Ovary (tissue), 9 donors: ENCODE measurements around the gene NBEA. TPM values are rescaled to one million over a fixed set of nuclear protein-coding genes. Genes with fewer than 3 reads are reported as not detected.

Experiments used
- DNase-seq, 5 donors: peaks; one replicate each; pipeline ENCODE4 v3.0.0-alpha.2; 2019 to 2020
- H3K27ac ChIP-seq, 2 donors: fragments of 200-600 bp; one replicate each; pipeline versions ENCODE4 v1.5.1 to v1.8.0; 2019 to 2022
- H3K27me3 ChIP-seq: fragments of 200-600 bp; one replicate; pipeline ENCODE4 v1.8.0; 2022
- H3K36me3 ChIP-seq: fragments of 200-600 bp; sonication (generic); one replicate; pipeline ENCODE4 v1.5.1; 2019
- H3K4me1 ChIP-seq: one replicate; pipeline ENCODE4 v1.8.1; 2013; ENCODE audit warnings: mild to moderate bottlenecking, moderate library complexity; ENCODE audit not compliant: insufficient read depth
- H3K4me3 ChIP-seq: fragments of 200-600 bp; sonication (generic); one replicate; pipeline ENCODE4 v1.5.1; 2017
- H3K9me3 ChIP-seq, 2 donors: fragments of 200-600 bp in 1 of 2; sonication (generic) in 1 of 2; one replicate each; pipeline versions ENCODE4 v1.5.1 to v1.8.1; 2013 to 2019; ENCODE audit warnings: mild to moderate bottlenecking in 1 of 2, moderate library complexity in 1 of 2
- EP300 ChIP-seq: sonication (generic); formaldehyde crosslinking; IDR thresholded peaks from one replicate; pipeline ENCODE4 v1.6.1; 2017; ENCODE audit warnings: antibody characterized with exemption
- POLR2A ChIP-seq: fragments of 450-650 bp; IDR thresholded peaks from one replicate; pipeline ENCODE4 v1.6.1; 2017; ENCODE audit warnings: antibody characterized with exemption, mild to moderate bottlenecking, moderate library complexity
- WGBS, 3 donors: extraction: QIAGEN DNeasy Blood & Tissue Kit in 1 of 3; methylation state at CpG; one replicate each; pipeline versions ENCODE4 v1.1.5 to v1.1.7; 2013 to 2017; 5-methylcytosine and 5-hydroxymethylcytosine counted together
- intact Hi-C, 4 donors: fragments of 100-400 bp; cut with DNase I; formaldehyde crosslinking; loops; one replicate each; pipeline versions ENCODE4 v1.11.0 to v1.15.1; 2022 to 2023
- polyA plus RNA-seq, 2 donors: library from polyadenylated mRNA; stranded (reverse); fragments of 200-250 nt in 1 of 2; fragments of 350-450 nt in 1 of 2; fragmentation: Illumina TruSeq in 1 of 2; extraction: RNeasy Lipid Tissue Mini Kit (QIAGEN cat#74804) in 1 of 2; gene quantifications; one replicate each; pipeline ENCODE4 v1.2.3, GENCODE V29; 2013 to 2014
- total RNA-seq, 7 donors: library from RNA; depleted of rRNA in 2 of 7; stranded (reverse); fragments of >200 nt in 2 of 7; fragmentation: NEBNext Ultra II Directional in 3 of 7; extraction: Animal tissue kit (Norgen Biotek cat#: 25700) in 3 of 7; gene quantifications; one replicate each; pipeline versions ENCODE4 v1.1.0 to v1.2.4, GENCODE V29; 2016 to 2023
- TF ChIP-seq, protein P1 (sequence below), 3 donors: fragments of 450-650 bp in 2 of 3; fragments of 200-600 bp in 1 of 3; IDR thresholded peaks; one replicate each; pipeline versions ENCODE4 v1.5.1 to v1.8.0; 2016 to 2022; ENCODE audit warnings: antibody characterized with exemption in 3 of 3, mild to moderate bottlenecking in 1 of 3
- donor health status: DM: no; HTN: no; CAD: no; lungs with moderate emphysema.
- donor health status: DM: no; HTN: no; CAD: no.
- donor health status: Bipolar disorder and iron deficiency.
- donor health status: DM: yes; HTN: yes; CAD: no.
- donor health status: DM: no; HTN: no; CAD: no.
- donor health status: DM: yes; HTN: yes; CAD: no.

The NBEA gene
- total and polyA plus RNA-seq, 9 donors = 5.8 to 18.9 (median 16.0) TPM

DNA sequence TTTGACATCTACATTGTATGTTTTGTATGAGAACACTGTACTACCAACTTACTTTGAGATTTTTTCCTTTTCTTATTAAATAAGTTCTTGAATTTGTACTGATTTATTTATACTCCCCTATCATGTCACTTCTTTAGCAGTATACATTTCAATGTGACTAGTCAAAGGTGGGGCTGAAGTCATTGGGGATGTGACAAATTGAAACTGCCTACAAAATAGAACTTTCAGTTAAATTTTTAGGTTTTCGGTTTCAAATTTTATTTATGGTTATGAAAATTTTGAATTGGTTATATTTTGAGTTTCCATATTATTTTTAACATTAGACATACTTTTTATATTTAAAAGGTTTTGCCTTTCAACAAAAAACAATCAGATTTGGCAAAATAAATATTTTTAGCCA, 221.6 kb downstream of the NBEA start:
- intact Hi-C loops = no loop called here
- 92 to 100% (median 98%) methylated on average over 1 of the region's 1 CpG for WGBS, 3 donors

DNA sequence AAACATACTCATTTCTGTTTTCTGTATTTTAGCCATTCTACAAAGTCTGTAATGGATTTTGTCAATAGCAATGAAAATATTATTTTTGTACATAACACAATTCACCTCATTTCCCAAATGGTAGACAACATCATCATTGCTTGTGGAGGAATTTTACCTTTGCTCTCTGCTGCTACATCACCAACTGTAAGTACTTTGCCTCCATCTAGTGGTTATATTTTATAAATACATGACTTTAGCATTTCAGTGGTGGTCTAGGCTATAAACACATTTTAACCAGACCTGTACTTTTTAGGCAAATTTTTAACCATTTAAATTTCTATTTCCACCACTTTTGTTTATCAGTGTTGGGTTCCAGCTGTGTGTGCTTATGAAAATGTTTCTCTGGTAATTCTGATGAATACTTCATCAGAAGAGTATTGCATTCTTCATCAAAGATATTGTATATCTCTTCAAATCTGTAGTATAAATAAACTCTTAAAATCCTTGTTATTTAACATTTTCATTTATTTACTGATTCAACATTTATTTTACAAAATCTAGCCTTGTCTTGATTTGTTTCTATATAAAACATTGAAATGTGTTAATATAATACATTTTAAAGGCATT, 222.4 kb downstream of the NBEA start:
- H3K27me3 ChIP-seq = peaks cover 5% of the 10 kb centered on the region
- no peaks in the 10 kb centered on the region for H3K9me3 ChIP-seq
- H3K27ac ChIP-seq = no peak overlapping the region
- no peak for TF ChIP-seq EP300
- TF ChIP-seq, protein P1, sequence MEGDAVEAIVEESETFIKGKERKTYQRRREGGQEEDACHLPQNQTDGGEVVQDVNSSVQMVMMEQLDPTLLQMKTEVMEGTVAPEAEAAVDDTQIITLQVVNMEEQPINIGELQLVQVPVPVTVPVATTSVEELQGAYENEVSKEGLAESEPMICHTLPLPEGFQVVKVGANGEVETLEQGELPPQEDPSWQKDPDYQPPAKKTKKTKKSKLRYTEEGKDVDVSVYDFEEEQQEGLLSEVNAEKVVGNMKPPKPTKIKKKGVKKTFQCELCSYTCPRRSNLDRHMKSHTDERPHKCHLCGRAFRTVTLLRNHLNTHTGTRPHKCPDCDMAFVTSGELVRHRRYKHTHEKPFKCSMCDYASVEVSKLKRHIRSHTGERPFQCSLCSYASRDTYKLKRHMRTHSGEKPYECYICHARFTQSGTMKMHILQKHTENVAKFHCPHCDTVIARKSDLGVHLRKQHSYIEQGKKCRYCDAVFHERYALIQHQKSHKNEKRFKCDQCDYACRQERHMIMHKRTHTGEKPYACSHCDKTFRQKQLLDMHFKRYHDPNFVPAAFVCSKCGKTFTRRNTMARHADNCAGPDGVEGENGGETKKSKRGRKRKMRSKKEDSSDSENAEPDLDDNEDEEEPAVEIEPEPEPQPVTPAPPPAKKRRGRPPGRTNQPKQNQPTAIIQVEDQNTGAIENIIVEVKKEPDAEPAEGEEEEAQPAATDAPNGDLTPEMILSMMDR (IDR thresholded peaks at IDR 0.05) = peak; percentile 32 to 46 (median 43)
- no peaks in the 10 kb centered on the region for H3K4me1 ChIP-seq
- no peak for DNase-seq
- no peak overlapping the region for H3K4me3 ChIP-seq
- H3K36me3 ChIP-seq = no peaks in the 10 kb centered on the region
- intact Hi-C loops = no loop called here

More for the DNA sequence above, 221.6 kb downstream of the NBEA start:
- no peaks in the 10 kb centered on the region for H3K4me1 ChIP-seq
- DNase-seq = no peak
- no peak for TF ChIP-seq EP300
- TF ChIP-seq POLR2A = no peak
- TF ChIP-seq, protein P1 (IDR thresholded peaks at IDR 0.05) = no peak
- H3K27ac ChIP-seq = no peak overlapping the region
- no peaks in the 10 kb centered on the region for H3K36me3 ChIP-seq
- no peaks in the 10 kb centered on the region for H3K9me3 ChIP-seq
- H3K27me3 ChIP-seq = peaks cover 5% of the 10 kb centered on the region
- no peak overlapping the region for H3K4me3 ChIP-seq

DNA sequence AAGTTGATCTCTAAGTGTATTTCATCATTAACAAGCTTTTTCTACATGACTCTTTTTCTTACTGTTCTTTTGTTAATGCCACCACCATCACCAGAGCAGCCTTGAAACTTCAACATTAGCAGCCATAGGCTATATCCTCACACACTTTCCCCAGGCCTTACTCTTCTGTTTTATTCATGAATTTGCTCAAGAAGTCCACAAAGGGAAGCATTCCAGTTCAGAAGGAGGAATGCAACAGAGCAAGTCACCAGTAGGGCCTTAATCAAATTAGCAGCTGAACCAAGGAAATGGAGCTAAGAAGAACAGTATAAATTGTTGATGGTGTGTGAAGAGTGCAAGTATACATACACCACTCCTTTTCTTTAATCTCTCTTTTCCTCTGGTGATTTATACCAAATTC, 223.1 kb downstream of the NBEA start:
- H3K4me3 ChIP-seq = no peak overlapping the region
- no peaks in the 10 kb centered on the region for H3K36me3 ChIP-seq
- TF ChIP-seq POLR2A = no peak
- TF ChIP-seq EP300 = no peak
- H3K27ac ChIP-seq = no peak overlapping the region
- no peaks in the 10 kb centered on the region for H3K9me3 ChIP-seq
- no peak for DNase-seq
- intact Hi-C loops = no loop called here
- H3K27me3 ChIP-seq = peaks cover 5% of the 10 kb centered on the region
- H3K4me1 ChIP-seq = no peaks in the 10 kb centered on the region

DNA sequence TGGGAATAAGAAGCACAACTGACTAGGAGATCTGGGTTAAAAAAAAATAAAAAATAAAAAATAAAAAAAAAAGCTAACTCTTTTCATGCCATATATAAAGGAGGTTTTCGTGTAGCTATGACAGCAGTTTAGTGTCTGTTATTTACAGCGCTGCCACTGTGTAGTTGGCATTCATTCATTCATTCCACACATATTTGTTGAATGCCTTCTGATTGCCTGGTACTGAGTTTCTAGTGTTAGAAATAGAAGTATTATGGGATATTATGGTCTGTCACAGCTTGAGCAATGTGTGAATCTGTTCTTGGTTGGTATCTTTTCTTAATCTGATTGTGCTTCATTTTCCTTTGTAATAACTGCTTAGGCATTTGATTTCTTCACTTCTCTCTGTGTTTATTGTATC, 237.4 kb downstream of the NBEA start:
- intact Hi-C loops = no loop called here
- no peak for TF ChIP-seq EP300
- TF ChIP-seq, protein P1 (IDR thresholded peaks at IDR 0.05) = no peak
- no peak for TF ChIP-seq POLR2A
- no peaks in the 10 kb centered on the region for H3K36me3 ChIP-seq
- H3K27ac ChIP-seq = no peak overlapping the region
- no peak overlapping the region for H3K4me3 ChIP-seq
- 36 to 47% (median 40%) methylated on average over 2 of the region's 2 CpGs for WGBS, 3 donors
- DNase-seq = no peak
- peaks cover 2% of the 10 kb centered on the region for H3K4me1 ChIP-seq
- no peaks in the 10 kb centered on the region for H3K9me3 ChIP-seq
- peaks cover 2% of the 10 kb centered on the region for H3K27me3 ChIP-seq

DNA sequence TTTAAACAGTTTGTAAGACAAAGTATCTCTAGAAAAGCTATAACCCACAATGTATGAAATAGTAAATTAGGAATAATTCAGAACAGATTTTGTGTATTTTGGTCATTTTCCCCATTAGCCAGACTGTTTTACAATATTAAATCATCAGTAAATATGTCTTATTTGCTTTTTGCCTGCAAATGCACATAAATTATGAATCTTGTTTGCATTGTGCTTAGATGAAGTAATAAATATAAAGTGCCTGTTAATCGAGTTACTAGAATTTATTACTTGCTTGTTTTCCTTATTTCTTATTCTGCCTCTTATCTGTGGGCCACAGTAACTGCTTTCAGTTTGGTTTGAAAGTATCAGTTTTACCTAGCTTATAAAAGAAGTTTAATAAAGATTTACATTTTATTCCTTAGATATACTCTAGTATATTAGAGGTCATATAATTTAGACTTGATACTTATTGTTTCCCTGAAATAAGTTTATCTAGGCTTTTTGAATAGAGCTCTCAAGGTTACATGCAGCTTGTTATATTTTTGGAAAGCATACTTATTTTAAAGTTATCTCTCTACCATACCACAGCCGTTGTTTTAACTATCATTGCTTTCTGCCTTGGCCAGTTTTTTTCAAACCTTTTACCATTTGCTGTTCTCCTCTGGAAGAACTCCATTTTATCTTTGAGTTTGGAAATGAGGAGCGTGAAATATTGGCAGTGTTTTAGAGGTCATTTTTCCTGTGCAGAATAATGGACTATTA, 238.0 kb downstream of the NBEA start:
- no peak overlapping the region for H3K27ac ChIP-seq
- intact Hi-C loops = no loop called here
- no peaks in the 10 kb centered on the region for H3K36me3 ChIP-seq
- no peaks in the 10 kb centered on the region for H3K9me3 ChIP-seq
- TF ChIP-seq EP300 = no peak
- TF ChIP-seq, protein P1 (IDR thresholded peaks at IDR 0.05) = no peak
- TF ChIP-seq POLR2A = no peak
- H3K4me3 ChIP-seq = no peak overlapping the region
- 6 to 9% (median 9%) methylated on average over 3 of the region's 3 CpGs for WGBS, 3 donors
- peaks cover 2% of the 10 kb centered on the region for H3K4me1 ChIP-seq
- DNase-seq = no peak
- peaks cover 2% of the 10 kb centered on the region for H3K27me3 ChIP-seq
